Middle frontal gyrus (tissue), 1 donor: ENCODE results near the gene ANTXR2.

ENCODE experiments used
- DNase-seq: peaks from one replicate; pipeline ENCODE4 v3.0.0-alpha.2; 2015; ENCODE audit warnings: low spot score; ENCODE audit errors: extremely low spot score

ANTXR2 gene

GRCh38 chr4:80069837-80070731 lies 2.9 kb downstream of the ANTXR2 start:
- DNase-seq = no peak

GRCh38 chr4:80069108-80069836 lies 3.8 kb downstream of the ANTXR2 start:
- no peak for DNase-seq

GRCh38 chr4:80065601-80066000 lies 7.4 kb downstream of the ANTXR2 start:
- DNase-seq = no peak

GRCh38 chr4:80062527-80062926 lies 10.5 kb downstream of the ANTXR2 start:
- DNase-seq = no peak

GRCh38 chr4:80060804-80061203 lies 12.2 kb downstream of the ANTXR2 start:
- DNase-seq = no peak

- no peak for DNase-seq
These were observed 14.3 kb downstream of the ANTXR2 start for GRCh38 chr4:80058740-80059139.

GRCh38 chr4:80054375-80054774 lies 18.7 kb downstream of the ANTXR2 start:
- DNase-seq = no peak

GRCh38 chr4:80053140-80053910 lies 19.7 kb downstream of the ANTXR2 start:
- DNase-seq = no peak

GRCh38 chr4:80049813-80050534 lies 23.1 kb downstream of the ANTXR2 start:
- no peak for DNase-seq

GRCh38 chr4:80049402-80049801 lies 23.6 kb downstream of the ANTXR2 start:
- DNase-seq = no peak

- DNase-seq = no peak
These were observed 27.2 kb downstream of the ANTXR2 start for GRCh38 chr4:80045786-80046185.

- DNase-seq = no peak
These were observed 29.5 kb downstream of the ANTXR2 start for GRCh38 chr4:80043541-80043940.

GRCh38 chr4:80042821-80043220 lies 30.2 kb downstream of the ANTXR2 start:
- DNase-seq = no peak

- no peak for DNase-seq
These were observed 35.2 kb downstream of the ANTXR2 start for GRCh38 chr4:80037864-80038263.

GRCh38 chr4:80036949-80037685 lies 35.9 kb downstream of the ANTXR2 start:
- DNase-seq = no peak

GRCh38 chr4:80036306-80036705 lies 36.7 kb downstream of the ANTXR2 start:
- DNase-seq = no peak

GRCh38 chr4:80035336-80035735 lies 37.7 kb downstream of the ANTXR2 start:
- DNase-seq = no peak

- no peak for DNase-seq
These were observed 39.4 kb downstream of the ANTXR2 start for GRCh38 chr4:80033581-80033980.

GRCh38 chr4:80029364-80029763 lies 43.7 kb downstream of the ANTXR2 start:
- DNase-seq = no peak

- no peak for DNase-seq
These were observed 45.4 kb downstream of the ANTXR2 start for GRCh38 chr4:80027611-80028010.
